Glutamatergic neuron (in vitro differentiated cells): ENCODE data around the gene TSHZ2. TPM values are rescaled to one million over a fixed set of nuclear protein-coding genes. Genes with fewer than 3 reads are reported as not detected.
"Not testable (repeated sequence)": the region's sequence is repeated elsewhere in the genome, so short reads cannot be mapped to it uniquely, and the experiment has no call there.

Experiments
- DNase-seq: peaks from one replicate; pipeline ENCODE4 v3.0.0; 2022
- H3K27ac Mint-ChIP-seq: one replicate; pipeline ENCODE4 v1.8.0; 2020; ENCODE audit warnings: mild to moderate bottlenecking, mixed read lengths, inconsistent platforms; ENCODE audit not compliant: unreplicated experiment
- H3K27me3 Mint-ChIP-seq: one replicate; pipeline ENCODE4 v1.8.0; 2020; ENCODE audit warnings: mild to moderate bottlenecking, moderate library complexity, mixed read lengths, inconsistent platforms; ENCODE audit not compliant: unreplicated experiment
- H3K36me3 Mint-ChIP-seq: one replicate; pipeline ENCODE4 v1.8.0; 2020; ENCODE audit warnings: mild to moderate bottlenecking, mixed read lengths, inconsistent platforms; ENCODE audit not compliant: unreplicated experiment
- H3K4me1 Mint-ChIP-seq: one replicate; pipeline ENCODE4 v1.8.0; 2020; ENCODE audit warnings: mild to moderate bottlenecking, low read depth, mixed read lengths, inconsistent platforms; ENCODE audit not compliant: unreplicated experiment
- H3K4me3 Mint-ChIP-seq: one replicate; pipeline ENCODE4 v1.8.0; 2020; ENCODE audit warnings: mild to moderate bottlenecking, mixed read lengths, inconsistent platforms; ENCODE audit not compliant: unreplicated experiment
- H3K9me3 Mint-ChIP-seq: one replicate; pipeline ENCODE4 v1.8.0; 2020; ENCODE audit warnings: mild to moderate bottlenecking, moderate library complexity, mixed read lengths, inconsistent platforms; ENCODE audit not compliant: unreplicated experiment
- CTCF ChIP-seq: fragments of 200-600 bp; sonication (generic); IDR thresholded peaks from one replicate; pipeline ENCODE4 v1.5.0; 2021; ENCODE audit not compliant: partially characterized antibody, unreplicated experiment
- total RNA-seq: library from RNA; stranded (reverse); fragmentation: NEBNext Ultra II Directional; extraction: Animal tissue kit (Norgen Biotek cat#: 25700); gene quantifications from one replicate; pipeline ENCODE4 v1.2.1, GENCODE V29; 2021; ENCODE audit not compliant: unreplicated experiment

Gene TSHZ2
- total RNA-seq, 1 donor from 2014 or later = 10.0 TPM

- no peaks in the 10 kb centered on the region for H3K4me1 Mint-ChIP-seq
- no peak for DNase-seq
- no peak for TF ChIP-seq CTCF
- H3K9me3 Mint-ChIP-seq = no peaks in the 10 kb centered on the region
- H3K36me3 Mint-ChIP-seq = no peaks in the 10 kb centered on the region
- H3K27ac Mint-ChIP-seq = no peak overlapping the region
- H3K4me3 Mint-ChIP-seq = no peak overlapping the region
- no peaks in the 10 kb centered on the region for H3K27me3 Mint-ChIP-seq
Observed at GRCh38 chr20:53087037-53087777, 115.0 kb downstream of the TSHZ2 start.

DNA sequence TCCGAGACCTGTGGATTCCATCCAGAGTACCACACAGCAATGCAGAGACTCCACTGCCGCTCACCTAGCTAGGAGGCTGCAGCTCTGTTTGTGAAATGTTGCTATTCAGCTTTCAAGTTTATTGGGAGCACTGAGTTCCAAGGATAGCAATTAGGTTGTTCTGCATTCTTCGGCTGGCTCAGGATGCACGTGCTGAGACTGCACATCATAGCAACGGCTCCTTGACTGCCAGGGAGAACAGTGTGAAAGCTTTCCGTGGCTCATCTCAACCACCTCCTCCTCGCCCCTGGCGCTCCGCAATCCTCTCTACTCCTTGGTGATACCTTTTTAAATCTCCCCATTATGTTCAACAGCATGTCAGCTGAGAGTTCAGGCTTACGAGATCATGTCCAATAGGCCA is 116.6 kb downstream of the TSHZ2 start:
- Mint-ChIP-seq H3K4me1 (no peaks in the 10 kb centered on the region), H3K9me3 (no peaks in the 10 kb centered on the region), H3K4me3 (no peak overlapping the region), H3K36me3 (no peaks in the 10 kb centered on the region), H3K27ac (no peak overlapping the region), H3K27me3 (no peaks in the 10 kb centered on the region)
- TF ChIP-seq CTCF = no peak
- no peak for DNase-seq

GRCh38 chr20:53089851-53090250 is 117.7 kb downstream of the TSHZ2 start:
- H3K4me1 Mint-ChIP-seq, H3K27me3 Mint-ChIP-seq, H3K27ac Mint-ChIP-seq, H3K36me3 Mint-ChIP-seq, DNase-seq, H3K4me3 Mint-ChIP-seq, H3K9me3 Mint-ChIP-seq: not testable (repeated sequence)

DNA sequence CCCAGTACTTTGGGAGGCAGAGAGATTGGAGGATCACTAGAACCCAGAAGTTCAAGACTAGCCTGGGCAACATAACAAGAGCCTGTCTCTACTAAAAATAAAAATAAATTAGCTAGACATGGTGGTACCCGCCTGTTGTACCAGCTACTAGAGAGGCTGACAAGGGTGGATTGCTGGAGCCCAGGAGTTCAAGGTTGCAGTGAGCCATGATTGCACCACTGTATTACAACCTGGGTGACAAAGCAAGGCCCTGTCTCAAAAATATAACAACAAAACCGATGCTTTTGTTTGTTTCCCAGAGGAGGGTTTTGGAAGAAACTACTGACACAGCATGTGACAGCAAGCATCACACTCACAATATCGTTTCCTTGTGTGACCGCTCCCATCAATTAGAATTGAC is 119.6 kb downstream of the TSHZ2 start:
- DNase-seq = no peak

DNA sequence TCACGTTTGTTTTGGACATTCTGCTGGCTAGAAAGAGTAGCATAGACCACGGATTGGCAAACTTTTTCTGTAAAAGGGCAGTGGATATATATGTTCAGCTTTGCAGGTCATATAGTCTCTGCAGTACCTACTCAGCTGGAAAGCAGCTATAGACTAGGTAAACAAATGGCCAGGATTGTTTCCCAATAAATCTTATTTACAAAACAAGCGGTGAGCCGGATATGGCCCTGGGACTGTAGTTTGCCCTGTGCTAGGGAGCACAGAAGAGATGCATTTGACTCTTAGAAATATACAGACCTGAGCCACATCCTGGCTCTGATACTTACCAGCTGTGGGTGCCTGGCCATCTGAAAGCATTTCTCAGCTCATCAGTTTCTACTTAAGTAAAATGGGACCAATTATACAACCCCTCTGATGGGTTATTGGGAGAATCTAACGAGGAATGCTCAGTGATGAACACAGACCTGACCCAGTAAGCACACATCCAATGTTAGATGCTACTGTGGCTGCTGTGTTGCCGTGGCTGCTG is 120.7 kb downstream of the TSHZ2 start:
- Mint-ChIP-seq H3K27me3 (no peaks in the 10 kb centered on the region), H3K27ac (no peak overlapping the region), H3K4me3 (no peak overlapping the region), H3K4me1 (peaks cover 6% of the 10 kb centered on the region), H3K36me3 (no peaks in the 10 kb centered on the region), H3K9me3 (no peaks in the 10 kb centered on the region)
- no peak for TF ChIP-seq CTCF
- DNase-seq = no peak

More for the DNA sequence above, 119.6 kb downstream of the TSHZ2 start:
- no peaks in the 10 kb centered on the region for H3K9me3 Mint-ChIP-seq
- no peak overlapping the region for H3K27ac Mint-ChIP-seq
- no peaks in the 10 kb centered on the region for H3K36me3 Mint-ChIP-seq
- H3K27me3 Mint-ChIP-seq = no peaks in the 10 kb centered on the region
- no peaks in the 10 kb centered on the region for H3K4me1 Mint-ChIP-seq
- H3K4me3 Mint-ChIP-seq = no peak overlapping the region
- no peak for TF ChIP-seq CTCF
